Measurements from ENCODE around the gene MAP7D3. TPM values are rescaled to one million over a fixed set of nuclear protein-coding genes. Genes with fewer than 3 reads are reported as not detected.
"Not testable (repeated sequence)": the region's sequence is repeated elsewhere in the genome, so short reads cannot be mapped to it uniquely, and the experiment has no call there.

MAP7D3 gene
- polyA plus RNA-seq, 4 donors, result 12.1 to 18.2 (median 16.6) TPM

- DNase-seq (ENCODE audit: low read depth in 4 of 4, low spot score in 2 of 4), result peak in 1 of 4 donors; percentile 9
Measured at GRCh38 chrX:136250191-136251040, 784 bp downstream of the MAP7D3 start.

- no peak for DNase-seq (ENCODE audit: low read depth in 4 of 4, low spot score in 2 of 4)
Measured at GRCh38 chrX:136246201-136246600, 5.0 kb downstream of the MAP7D3 start.

GRCh38 chrX:136237849-136238248, 13.4 kb downstream of the MAP7D3 start:
- DNase-seq (ENCODE audit: low read depth in 4 of 4, low spot score in 2 of 4), result not testable (repeated sequence)

DNA sequence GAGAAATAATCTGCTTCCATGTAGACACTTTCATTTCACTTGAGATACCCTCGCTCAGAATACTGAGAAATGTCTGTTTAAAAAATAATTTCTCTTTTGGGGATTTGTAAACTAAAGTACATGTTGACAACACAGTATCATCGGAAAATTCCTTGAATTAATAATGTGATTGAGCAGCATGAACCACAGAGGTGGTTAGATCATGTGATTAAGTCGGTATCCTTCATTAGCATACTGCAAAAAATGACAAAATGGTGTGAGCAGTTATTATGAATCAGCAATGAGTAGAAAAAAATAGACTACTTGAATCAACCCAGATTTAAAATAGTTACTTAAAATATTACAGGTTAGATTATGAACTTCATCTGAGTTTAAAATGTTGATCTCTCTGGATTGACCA, 14.1 kb downstream of the MAP7D3 start:
- DNase-seq (ENCODE audit: low read depth in 4 of 4, low spot score in 2 of 4), result no peak

GRCh38 chrX:136228839-136229207, 22.4 kb downstream of the MAP7D3 start:
- no peak for DNase-seq (ENCODE audit: low read depth in 4 of 4, low spot score in 2 of 4)

DNA sequence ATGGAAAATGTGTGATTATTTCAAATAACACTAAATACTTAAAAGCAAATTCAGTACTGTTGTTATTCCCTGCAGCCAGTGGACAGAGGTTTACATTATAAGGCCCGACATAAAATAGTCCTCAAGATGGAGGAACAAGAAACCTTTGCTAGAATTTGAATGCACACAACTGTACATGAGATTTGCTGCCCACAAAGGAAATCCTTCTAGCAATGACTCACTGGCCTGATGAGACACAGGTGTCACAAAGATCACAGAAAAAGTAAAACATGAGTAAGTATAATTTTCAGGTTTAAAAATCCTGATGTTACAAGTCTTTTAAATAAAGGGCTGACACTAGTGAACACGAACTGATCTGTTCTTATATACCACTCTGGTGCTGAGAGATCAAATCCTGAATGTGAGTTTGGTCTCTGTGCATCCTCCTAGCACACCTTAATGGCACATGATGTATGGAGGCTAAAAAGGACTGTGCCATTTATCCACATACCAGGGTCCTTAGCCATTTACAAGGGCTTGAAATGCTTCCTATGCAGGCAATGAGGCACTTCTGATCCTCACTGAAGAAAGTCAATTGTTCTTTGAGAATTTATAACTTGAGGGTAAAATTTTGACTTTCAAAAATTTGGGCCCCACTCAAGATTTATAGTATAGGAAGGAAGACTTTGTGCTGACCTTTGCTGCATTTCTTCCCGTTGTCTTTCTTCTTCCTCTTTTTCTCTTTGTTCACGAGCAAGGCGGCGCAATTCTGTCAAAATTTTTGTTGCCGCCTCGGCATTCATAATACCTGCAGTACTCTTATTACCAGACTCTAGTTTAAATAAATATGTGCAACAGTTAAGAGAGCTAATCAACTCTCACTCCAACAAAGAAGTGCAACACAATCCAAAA, 23.0 kb downstream of the MAP7D3 start:
- no peak for DNase-seq (ENCODE audit: low read depth in 4 of 4, low spot score in 2 of 4)

DNA sequence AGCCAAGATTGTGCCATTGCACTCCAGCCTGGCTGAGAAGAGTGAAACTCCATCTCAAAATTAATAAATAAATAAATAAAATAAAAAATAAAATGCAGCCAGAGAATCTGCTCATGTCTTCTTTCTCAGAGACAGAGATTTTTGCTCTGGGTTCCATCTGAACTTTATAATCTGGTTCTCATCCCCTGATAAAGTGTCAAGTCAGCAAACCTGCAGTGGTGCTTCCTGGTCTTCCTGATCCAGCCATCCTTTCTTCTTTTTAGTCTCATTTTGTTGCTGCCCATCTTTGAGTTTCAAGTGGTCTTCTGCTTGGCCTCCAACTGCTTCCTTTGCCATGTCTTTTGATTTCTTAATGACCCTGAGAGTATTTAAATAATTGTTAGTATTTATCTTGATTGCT, 24.1 kb downstream of the MAP7D3 start:
- no peak for DNase-seq (ENCODE audit: low read depth in 4 of 4, low spot score in 2 of 4)

GRCh38 chrX:136221851-136222513, 29.2 kb downstream of the MAP7D3 start:
- no peak for DNase-seq (ENCODE audit: low read depth in 4 of 4, low spot score in 2 of 4)

- no peak for DNase-seq (ENCODE audit: low read depth in 4 of 4, low spot score in 2 of 4)
Measured at GRCh38 chrX:136220951-136221350, 30.2 kb downstream of the MAP7D3 start.

DNA sequence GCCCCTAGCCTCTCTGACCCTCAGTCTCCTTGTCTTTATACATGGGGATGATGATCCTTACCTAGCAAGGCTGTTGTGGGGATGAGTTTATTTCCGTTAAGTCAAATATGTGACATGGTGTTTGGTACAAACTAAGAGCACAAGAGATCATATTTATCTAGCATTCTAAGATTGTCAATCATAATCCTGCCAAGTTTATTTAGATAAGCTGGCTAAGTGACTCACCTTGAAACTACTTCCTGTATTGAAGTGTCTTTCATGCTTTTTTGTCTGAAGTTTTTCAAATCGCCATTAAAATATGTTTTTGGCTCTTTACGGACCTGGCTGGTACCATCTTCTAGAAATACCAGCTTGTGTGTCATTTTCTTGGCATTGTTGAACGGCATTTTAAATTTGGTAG, 30.7 kb downstream of the MAP7D3 start:
- no peak for DNase-seq (ENCODE audit: low read depth in 4 of 4, low spot score in 2 of 4)

- no peak for DNase-seq (ENCODE audit: low read depth in 4 of 4, low spot score in 2 of 4)
Measured at GRCh38 chrX:136219893-136220292, 31.3 kb downstream of the MAP7D3 start.

GRCh38 chrX:136215559-136215958, 35.6 kb downstream of the MAP7D3 start:
- no peak for DNase-seq (ENCODE audit: low read depth in 4 of 4, low spot score in 2 of 4)

GRCh38 chrX:136214551-136214950, 36.6 kb downstream of the MAP7D3 start:
- DNase-seq (ENCODE audit: low read depth in 4 of 4, low spot score in 2 of 4), result no peak

GRCh38 chrX:136212557-136213111, 38.6 kb downstream of the MAP7D3 start:
- DNase-seq (ENCODE audit: low read depth in 4 of 4, low spot score in 2 of 4), result no peak

- no peak for DNase-seq (ENCODE audit: low read depth in 4 of 4, low spot score in 2 of 4)
Measured at GRCh38 chrX:136211766-136212556, 39.2 kb downstream of the MAP7D3 start.

DNA sequence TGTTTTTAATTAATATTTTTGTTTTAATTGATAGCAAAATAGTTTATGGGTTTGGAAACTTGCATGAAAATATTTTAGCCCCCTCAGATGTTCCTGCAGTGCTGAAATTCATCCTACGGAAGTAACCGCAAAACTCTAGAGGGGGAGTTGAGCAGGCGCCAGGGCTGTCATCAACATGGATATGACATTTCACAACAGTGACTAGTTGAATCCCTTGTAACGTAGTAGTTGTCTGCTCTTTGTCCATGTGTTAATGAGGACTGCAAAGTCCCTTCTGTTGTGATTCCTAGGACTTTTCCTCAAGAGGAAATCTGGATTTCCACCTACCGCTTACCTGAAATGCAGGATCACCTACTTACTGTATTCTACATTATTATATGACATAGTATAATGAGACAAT, 40.4 kb downstream of the MAP7D3 start:
- no peak for DNase-seq (ENCODE audit: low read depth in 4 of 4, low spot score in 2 of 4)

- DNase-seq (ENCODE audit: low read depth in 4 of 4, low spot score in 2 of 4), result no peak
Measured at GRCh38 chrX:136210243-136210642, 41.0 kb downstream of the MAP7D3 start.

GRCh38 chrX:136209751-136210150, 41.4 kb downstream of the MAP7D3 start:
- no peak for DNase-seq (ENCODE audit: low read depth in 4 of 4, low spot score in 2 of 4)

GRCh38 chrX:136209016-136209738, 42.0 kb downstream of the MAP7D3 start:
- DNase-seq (ENCODE audit: low read depth in 4 of 4, low spot score in 2 of 4), result no peak

All from left renal cortex interstitium (tissue), 4 donors.